H1 (cell line): ENCODE data around the gene SPATS2L.

ENCODE experiments used
- CEBPB ChIP-seq: IDR thresholded peaks from 2 replicates; pipeline ENCODE4 v1.6.1; 2012; ENCODE audit warnings: low read depth, low read length
- CHD1 ChIP-seq: IDR thresholded peaks from 2 replicates; pipeline ENCODE4 v1.6.1; 2012; ENCODE audit warnings: low read depth, low read length, improper control_type of control experiment
- CREB1 ChIP-seq: IDR thresholded peaks from 2 replicates; pipeline ENCODE4 v1.6.1; 2012; ENCODE audit warnings: inconsistent platforms
- POLR2A ChIP-seq, 2 experiments: IDR thresholded peaks; 1 replicate in 1 of 2; 2 replicates in 1 of 2; pipeline ENCODE4 v1.6.1; 2011; ENCODE audit warnings: low read depth in 2 of 2, low read length in 2 of 2, mild to moderate bottlenecking in 2 of 2; ENCODE audit errors: control extremely low read depth in 1 of 2
- POLR2AphosphoS5 ChIP-seq: IDR thresholded peaks from 2 replicates; pipeline ENCODE4 v1.6.1; 2011; ENCODE audit warnings: low read depth, low read length
- SAP30 ChIP-seq: fragments of 300-600 bp; sonication (generic); IDR thresholded peaks from 2 replicates; pipeline ENCODE4 v1.7.1; 2012; ENCODE audit warnings: low read length, moderate library complexity, mild to moderate bottlenecking, inconsistent platforms; ENCODE audit not compliant: insufficient read depth, insufficient replicate concordance
- YY1 ChIP-seq: IDR thresholded peaks from 2 replicates; pipeline ENCODE4 v1.6.1; 2011; ENCODE audit warnings: low read depth, mild to moderate bottlenecking, low read length
- TF ChIP-seq, protein P1 (sequence below), 3 experiments: IDR thresholded peaks; 1 replicate in 2 of 3; 2 replicates in 1 of 3; pipeline versions ENCODE4 v1.5.1 to v1.6.1; 2011; ENCODE audit warnings: low read length in 3 of 3, mild to moderate bottlenecking in 3 of 3, inconsistent platforms in 2 of 3, low read depth in 1 of 3, moderate library complexity in 1 of 3; ENCODE audit not compliant: insufficient read depth in 1 of 3; ENCODE audit errors: control extremely low read depth in 1 of 3

DNA sequence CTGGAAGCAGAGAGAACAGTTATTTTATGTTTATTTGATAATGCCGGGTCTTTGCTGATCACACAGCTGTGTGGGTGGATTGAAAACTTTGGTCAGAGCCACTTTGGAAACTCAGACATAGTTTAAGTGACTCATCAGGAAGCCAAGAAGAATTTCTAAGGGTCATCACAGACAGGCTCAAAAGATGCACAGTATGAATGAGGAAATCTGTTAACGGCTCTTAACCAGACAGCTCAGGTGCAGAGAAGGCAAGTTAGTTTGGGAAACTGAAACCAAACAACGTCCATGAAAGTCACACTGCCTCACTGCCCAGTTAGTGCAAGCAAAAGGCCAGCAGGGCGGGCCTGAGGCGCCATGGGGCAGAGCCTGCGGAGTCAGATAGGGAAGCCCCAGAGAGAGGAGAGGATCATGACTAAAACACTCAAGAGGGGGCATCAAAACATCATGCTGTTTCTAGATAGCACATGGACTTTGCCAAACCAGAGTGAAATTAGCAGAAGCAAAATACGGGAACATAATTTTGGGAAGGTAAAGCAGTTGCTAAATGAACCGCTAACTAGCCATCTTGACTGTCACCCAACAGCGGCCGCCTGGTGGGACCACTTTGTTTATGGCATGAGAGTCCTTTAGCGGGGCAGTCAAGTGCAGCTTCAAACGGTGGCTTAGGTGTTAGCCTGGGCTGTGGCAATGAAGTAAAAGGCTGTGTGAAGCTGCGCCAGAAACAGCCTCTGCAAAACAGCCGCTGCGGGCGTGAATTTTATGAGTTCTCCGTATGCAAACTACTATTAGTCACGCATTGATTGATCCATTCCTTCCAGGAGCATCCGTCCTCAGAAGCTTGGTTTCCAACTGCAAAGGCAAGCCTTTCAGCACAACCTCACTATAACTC, 102.2 kb downstream of the SPATS2L start:
- no peak for TF ChIP-seq YY1
- no peak for TF ChIP-seq CREB1
- no peak for TF ChIP-seq CHD1
- TF ChIP-seq CEBPB, result no peak
- no peak for TF ChIP-seq SAP30
- TF ChIP-seq POLR2A (IDR thresholded peaks at IDR 0.05; ENCODE audit: control extremely low read depth in 1 of 2, low read depth in 2 of 2, low read length in 2 of 2), result 0 out of 3 replicates have a peak, but pooled peaks of 1 of the 2 experiments have one; percentile 20
- TF ChIP-seq, protein P1, sequence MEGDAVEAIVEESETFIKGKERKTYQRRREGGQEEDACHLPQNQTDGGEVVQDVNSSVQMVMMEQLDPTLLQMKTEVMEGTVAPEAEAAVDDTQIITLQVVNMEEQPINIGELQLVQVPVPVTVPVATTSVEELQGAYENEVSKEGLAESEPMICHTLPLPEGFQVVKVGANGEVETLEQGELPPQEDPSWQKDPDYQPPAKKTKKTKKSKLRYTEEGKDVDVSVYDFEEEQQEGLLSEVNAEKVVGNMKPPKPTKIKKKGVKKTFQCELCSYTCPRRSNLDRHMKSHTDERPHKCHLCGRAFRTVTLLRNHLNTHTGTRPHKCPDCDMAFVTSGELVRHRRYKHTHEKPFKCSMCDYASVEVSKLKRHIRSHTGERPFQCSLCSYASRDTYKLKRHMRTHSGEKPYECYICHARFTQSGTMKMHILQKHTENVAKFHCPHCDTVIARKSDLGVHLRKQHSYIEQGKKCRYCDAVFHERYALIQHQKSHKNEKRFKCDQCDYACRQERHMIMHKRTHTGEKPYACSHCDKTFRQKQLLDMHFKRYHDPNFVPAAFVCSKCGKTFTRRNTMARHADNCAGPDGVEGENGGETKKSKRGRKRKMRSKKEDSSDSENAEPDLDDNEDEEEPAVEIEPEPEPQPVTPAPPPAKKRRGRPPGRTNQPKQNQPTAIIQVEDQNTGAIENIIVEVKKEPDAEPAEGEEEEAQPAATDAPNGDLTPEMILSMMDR (IDR thresholded peaks at IDR 0.05; ENCODE audit: control extremely low read depth in 1 of 3, insufficient read depth in 1 of 3, low read depth in 1 of 3, low read length in 3 of 3), result no peak
- no peak for TF ChIP-seq POLR2AphosphoS5
